GM18508 (cell line): ENCODE measurements around the gene SLC17A6.

Experiments used
- ATAC-seq: cut with Tn5 transposase; IDR thresholded peaks from one replicate; pipeline ENCODE4 v1.9.1; 2021; ENCODE audit warnings: moderate number of reproducible peaks; ENCODE audit not compliant: insufficient read depth, unreplicated experiment

SLC17A6 gene

DNA sequence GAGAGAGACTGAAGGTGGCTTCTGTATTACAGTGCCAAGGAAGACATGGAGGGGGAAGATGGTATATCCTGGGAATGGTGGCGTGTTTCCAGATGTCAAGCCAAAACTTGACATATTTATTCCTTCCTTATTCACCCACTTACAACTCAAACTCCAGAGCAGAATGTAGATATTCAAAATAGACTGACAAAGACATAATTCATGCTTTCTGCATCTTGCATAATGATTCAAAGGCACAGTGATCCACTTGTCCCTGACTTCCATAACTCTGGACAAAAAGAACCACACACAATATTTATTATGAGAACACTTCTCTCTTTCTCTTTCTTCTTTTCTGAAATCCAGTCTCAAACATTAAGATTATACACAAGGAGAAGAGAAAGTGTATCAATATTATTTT is 48.9 kb downstream of the SLC17A6 start:
- ATAC-seq: no peak

DNA sequence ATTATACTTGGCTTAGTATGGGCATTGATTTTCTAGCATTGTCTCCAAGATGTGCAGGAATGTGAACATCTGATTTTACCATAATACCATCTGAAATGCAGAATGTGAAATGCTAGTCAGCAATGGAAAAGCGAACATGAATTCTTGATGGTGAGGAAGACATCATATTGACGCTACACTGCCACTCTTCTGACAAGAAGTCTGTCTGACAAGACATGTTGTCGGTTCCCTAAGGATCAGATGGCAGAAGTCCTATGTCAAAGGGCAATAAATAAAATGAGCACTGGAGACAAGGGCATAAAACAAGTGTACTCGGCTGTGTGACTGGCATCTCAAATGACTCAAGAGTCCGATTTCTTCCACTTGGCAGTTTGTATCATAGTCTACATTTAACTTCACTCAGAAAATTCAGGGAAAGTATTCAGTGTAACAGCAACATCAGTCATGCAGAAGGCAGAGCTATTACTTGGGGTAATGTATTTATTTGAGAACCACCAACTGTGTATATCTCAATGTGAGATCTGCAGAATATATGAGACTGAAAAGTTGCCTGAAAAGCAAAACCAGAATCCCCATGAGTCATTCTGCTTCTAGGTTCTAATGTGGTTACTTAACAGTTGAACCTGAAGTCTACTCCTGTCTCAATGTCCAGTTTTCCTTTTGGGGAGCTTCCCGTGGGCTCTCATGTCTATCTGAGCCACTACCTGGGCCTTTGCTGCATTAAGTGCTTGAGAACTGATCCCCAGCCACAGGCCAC is 51.5 kb downstream of the SLC17A6 start:
- ATAC-seq: no peak

- no peak for ATAC-seq
These were observed 52.1 kb downstream of the SLC17A6 start for GRCh38 chr11:22390283-22390655.

- no peak for ATAC-seq
These were observed 54.4 kb downstream of the SLC17A6 start for GRCh38 chr11:22392561-22392960.

- no peak for ATAC-seq
These were observed 67.2 kb downstream of the SLC17A6 start for GRCh38 chr11:22405377-22405776.

- no peak for ATAC-seq
These were observed 69.1 kb downstream of the SLC17A6 start for GRCh38 chr11:22407267-22407666.

- ATAC-seq: no peak
These were observed 69.7 kb downstream of the SLC17A6 start for GRCh38 chr11:22407921-22408320.

- ATAC-seq: no peak
These were observed 77.3 kb downstream of the SLC17A6 start for GRCh38 chr11:22415476-22415875.

DNA sequence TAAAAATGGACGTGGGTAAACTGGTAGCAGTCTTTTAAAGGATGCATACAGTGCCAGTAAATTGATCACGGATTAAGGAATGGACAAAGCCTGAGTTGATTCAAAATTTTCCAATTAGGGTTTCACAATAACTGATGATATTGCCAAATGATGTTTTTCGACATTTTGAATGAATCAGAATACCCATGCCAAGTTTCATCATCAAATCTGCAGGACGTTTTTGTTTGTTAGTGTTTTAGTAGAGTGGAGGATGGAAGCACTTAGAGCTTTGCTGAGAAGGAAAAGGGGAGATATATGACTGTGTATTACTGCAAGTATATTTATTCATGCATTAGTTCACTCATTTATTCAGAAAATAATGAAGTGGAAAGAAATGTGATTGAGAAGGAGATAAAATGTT is 78.3 kb downstream of the SLC17A6 start:
- no peak for ATAC-seq

GRCh38 chr11:22426915-22427314 is 88.7 kb downstream of the SLC17A6 start:
- no peak for ATAC-seq
